ENCODE measurements around the gene TTLL3.

DNA sequence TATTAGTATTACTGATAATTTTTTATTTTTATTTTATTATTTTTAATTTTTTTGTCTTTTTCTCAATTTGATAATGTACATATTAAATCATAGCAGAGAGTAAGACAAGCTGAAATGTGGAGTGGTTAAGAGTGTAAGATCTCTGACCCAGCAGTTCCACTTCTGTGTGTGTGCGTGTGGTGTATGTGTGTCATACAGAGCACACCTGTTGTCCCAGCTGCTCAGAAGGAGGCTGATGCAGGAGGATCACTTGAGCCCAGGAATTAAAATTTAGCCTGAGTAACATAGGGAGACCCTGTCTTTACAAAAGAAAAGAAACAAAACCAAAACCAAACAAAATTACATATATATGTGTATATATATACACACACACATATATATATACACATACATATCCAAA, 71.4 kb downstream of the TTLL3 start:
- no peak for TF ChIP-seq POLR2A (IDR thresholded peaks at IDR 0.05; ENCODE audit: low read depth, low read length)
- no peak for TF ChIP-seq TAF1 (IDR thresholded peaks at IDR 0.05; ENCODE audit: borderline replicate concordance, low read depth, low read length)
- no peak for TF ChIP-seq POLR2AphosphoS5 (IDR thresholded peaks at IDR 0.05; ENCODE audit: low read depth, low read length)

All from GM12892 (cell line).